ENCODE data around the gene ADGRF3. TPM values are rescaled to one million over a fixed set of nuclear protein-coding genes. Genes with fewer than 3 reads are reported as not detected.

Gene ADGRF3
- total and polyA plus RNA-seq, 2 donors (not counting 1 experiment from before 2014, with no cell fraction given): 0.47 to 1.00 TPM

- DNase-seq (peak; percentile 100), ATAC-seq (ENCODE audit: low read depth) (peak; percentile 96)
- H3K79me2 ChIP-seq (ENCODE audit: control insufficient read depth, insufficient read depth, low read length): peaks cover 44% of the 10 kb centered on the region
- ChIA-PET CTCF (interaction anchor here (0.7 to 2.6 kb wide), 3 partner anchors 15 to 46 kb away, joined by 3 to 12 read pairs (median 4); no protein-coding TSS in a partner anchor), POLR2A (interaction anchor here (0.8 to 2.1 kb wide), 3 partner anchors 46 to 467 kb away, joined by 3 to 9 read pairs (median 6); partner anchors contain the start of genes ASXL2, HADHA and HADHB)
- TF ChIP-seq EZH2 (IDR thresholded peaks at IDR 0.05; ENCODE audit: borderline replicate concordance, insufficient read depth, low read depth, low read length, poor library complexity, severe bottlenecking): no peak
- TF ChIP-seq, protein P1, sequence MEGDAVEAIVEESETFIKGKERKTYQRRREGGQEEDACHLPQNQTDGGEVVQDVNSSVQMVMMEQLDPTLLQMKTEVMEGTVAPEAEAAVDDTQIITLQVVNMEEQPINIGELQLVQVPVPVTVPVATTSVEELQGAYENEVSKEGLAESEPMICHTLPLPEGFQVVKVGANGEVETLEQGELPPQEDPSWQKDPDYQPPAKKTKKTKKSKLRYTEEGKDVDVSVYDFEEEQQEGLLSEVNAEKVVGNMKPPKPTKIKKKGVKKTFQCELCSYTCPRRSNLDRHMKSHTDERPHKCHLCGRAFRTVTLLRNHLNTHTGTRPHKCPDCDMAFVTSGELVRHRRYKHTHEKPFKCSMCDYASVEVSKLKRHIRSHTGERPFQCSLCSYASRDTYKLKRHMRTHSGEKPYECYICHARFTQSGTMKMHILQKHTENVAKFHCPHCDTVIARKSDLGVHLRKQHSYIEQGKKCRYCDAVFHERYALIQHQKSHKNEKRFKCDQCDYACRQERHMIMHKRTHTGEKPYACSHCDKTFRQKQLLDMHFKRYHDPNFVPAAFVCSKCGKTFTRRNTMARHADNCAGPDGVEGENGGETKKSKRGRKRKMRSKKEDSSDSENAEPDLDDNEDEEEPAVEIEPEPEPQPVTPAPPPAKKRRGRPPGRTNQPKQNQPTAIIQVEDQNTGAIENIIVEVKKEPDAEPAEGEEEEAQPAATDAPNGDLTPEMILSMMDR (IDR thresholded peaks at IDR 0.05): no peak
- H3K27me3 Mint-ChIP-seq: no peaks in the 10 kb centered on the region
- intact Hi-C loops (cut with micrococcal nuclease): loop anchor here (1.0 to 5.0 kb wide), 7 partner anchors 15 to 1373 kb away; partner anchors contain the start of genes ASXL2, DNAJC27, HADHA and HADHB
- H3K4me3 ChIP-seq (ENCODE audit: control extremely low read depth in 1 of 5, extremely low read depth in 1 of 5, insufficient read depth in 1 of 5, low read depth in 2 of 5, low read length in 4 of 5): peak within 1 kb of the TSS; percentile 64 to 95 (median 86)
- peak within 1 kb of the TSS; percentile 84 for H3K9ac ChIP-seq (ENCODE audit: low read length)
- peak within 1 kb of the TSS; percentile 100 for H3K4me3 Mint-ChIP-seq
- H3K36me3 ChIP-seq (replicated peaks in 1 of 2; ENCODE audit: control extremely low read depth in 1 of 2, control insufficient read depth in 1 of 2, extremely low read depth in 1 of 2, insufficient read depth in 2 of 2, low read length in 1 of 2): no peaks in the 10 kb centered on the region
- no peaks in the 10 kb centered on the region for H4K20me1 ChIP-seq (ENCODE audit: control insufficient read depth, insufficient read depth, low read length, poor library complexity, severe bottlenecking)
- peak within 1 kb of the TSS; percentile 83 to 92 for H3K27ac ChIP-seq (ENCODE audit: low read length in 2 of 2)
- peak within 1 kb of the TSS; percentile 99 for H3K27ac Mint-ChIP-seq
- H3K4me1 ChIP-seq (ENCODE audit: control insufficient read depth in 2 of 2, insufficient read depth in 2 of 2, low read length in 2 of 2): peaks cover 18 to 20% of the 10 kb centered on the region in 2 donors
- no peaks in the 10 kb centered on the region for H3K9me3 Mint-ChIP-seq (ENCODE audit: insufficient read depth)
- H3K9me3 ChIP-seq (ENCODE audit: control extremely low read depth in 1 of 3, control insufficient read depth in 2 of 3, insufficient read depth in 1 of 3, low read length in 2 of 3): no peaks in the 10 kb centered on the region
- peaks cover 35% of the 10 kb centered on the region for H3K4me1 Mint-ChIP-seq
- peak within 1 kb of the TSS; percentile 88 for H2AFZ ChIP-seq (ENCODE audit: insufficient read depth, low read depth, low read length, poor library complexity, severe bottlenecking)
- H3K27me3 ChIP-seq (replicated peaks in 1 of 4; ENCODE audit: control extremely low read depth in 1 of 4, control insufficient read depth in 3 of 4, insufficient read depth in 4 of 4, low read length in 3 of 4): no peaks in the 10 kb centered on the region
- WGBS (ENCODE audit: insufficient coverage): under 1% methylated on average over 80 of the region's 80 CpGs
- peak within 1 kb of the TSS; percentile 88 for H3K4me2 ChIP-seq (replicated peaks; ENCODE audit: low read depth, low read length, poor library complexity, severe bottlenecking)
These were observed 790 bp downstream of the ADGRF3 start, which contains the start of gene SELENOI for GRCh38 chr2:26345545-26346453. TSS of gene SELENOI (plus strand) at chr2:26346143. CDS start at chr2:26346233, 90 bp downstream.
